A549 (cell line): ENCODE data around the gene IL20RA.

Experiments used
- CHD2 ChIP-seq: fragments of 150-350 bp; IDR thresholded peaks from 2 replicates; pipeline ENCODE4 v1.6.1; 2014; ENCODE audit warnings: low read length; ENCODE audit not compliant: partially characterized antibody
- CTCF ChIP-seq: fragments of >200 bp; sonication (Bioruptor Twin); formaldehyde crosslinking; IDR thresholded peaks from 3 replicates; pipeline ENCODE4 v1.5.1; 2016
- PHF8 ChIP-seq: fragments of 200-600 bp; sonication (generic); IDR thresholded peaks from 2 replicates; pipeline ENCODE4 v1.6.1; 2016; ENCODE audit warnings: low read depth, mild to moderate bottlenecking, antibody characterized with exemption, moderate library complexity, borderline replicate concordance

GRCh38 chr6:137017081-137017480 lies 27.7 kb downstream of the IL20RA start:
- TF ChIP-seq CTCF (no peak), CHD2 (no peak), PHF8 (no peak)
